HuH-7.5 (cell line): ENCODE data around the gene MT1H.
A peak's percentile ranks its signal among the peaks of the same experiment; 100 is the strongest.

Source experiments
- DNase-seq: peaks from one replicate; pipeline ENCODE4 v3.0.0; 2011; ENCODE audit warnings: low spot score

Gene MT1H

GRCh38 chr16:56636616-56637413, 32.8 kb upstream of the MT1H start:
- no peak for DNase-seq

- DNase-seq: peak; percentile 52
Measured at GRCh38 chr16:56637814-56638750, 31.5 kb upstream of the MT1H start, which contains the start of gene MT1A. MT1A (plus strand) TSS chr16:56638666; CDS start chr16:56638739, 73 bp downstream.

GRCh38 chr16:56639045-56639444, 30.6 kb upstream of the MT1H start:
- DNase-seq: no peak

- no peak for DNase-seq
Measured at GRCh38 chr16:56640076-56640475, 29.5 kb upstream of the MT1H start.

GRCh38 chr16:56641166-56641565, 28.4 kb upstream of the MT1H start:
- no peak for DNase-seq

GRCh38 chr16:56643080-56643778, 26.4 kb upstream of the MT1H start:
- DNase-seq: peak; percentile 77

- no peak for DNase-seq
Measured at GRCh38 chr16:56643833-56644232, 25.8 kb upstream of the MT1H start.

- DNase-seq: no peak
Measured at GRCh38 chr16:56645311-56645710, 24.3 kb upstream of the MT1H start.

GRCh38 chr16:56645838-56646237, 23.8 kb upstream of the MT1H start:
- DNase-seq: no peak

- no peak for DNase-seq
Measured at GRCh38 chr16:56647641-56648431, 21.8 kb upstream of the MT1H start.

GRCh38 chr16:56649271-56649670, 20.3 kb upstream of the MT1H start:
- no peak for DNase-seq

GRCh38 chr16:56649820-56650219, 19.8 kb upstream of the MT1H start:
- no peak for DNase-seq

- no peak for DNase-seq
Measured at GRCh38 chr16:56651586-56651985, 18.0 kb upstream of the MT1H start, which contains the start of gene MT1B. MT1B (plus strand) TSS chr16:56651886; CDS start chr16:56651954, 68 bp downstream.

GRCh38 chr16:56652600-56652999, 17.0 kb upstream of the MT1H start:
- DNase-seq: no peak

GRCh38 chr16:56653218-56653617, 16.4 kb upstream of the MT1H start:
- no peak for DNase-seq

- peak; percentile 81 for DNase-seq
Measured at GRCh38 chr16:56657555-56658326, 11.9 kb upstream of the MT1H start, which contains the start of gene MT1F. MT1F (plus strand) TSS chr16:56657959; CDS start chr16:56658059, 100 bp downstream.

GRCh38 chr16:56658327-56658875, 11.2 kb upstream of the MT1H start:
- DNase-seq: no peak

- DNase-seq: no peak
Measured at GRCh38 chr16:56662357-56663354, 7.0 kb upstream of the MT1H start.

- no peak for DNase-seq
Measured at GRCh38 chr16:56664506-56664905, 5.1 kb upstream of the MT1H start.
